GM19463 (cell line): ENCODE measurements around the gene MPO.

Experiments used
- ATAC-seq: cut with Tn5 transposase; IDR thresholded peaks from one replicate; pipeline ENCODE4 v1.9.1; 2021; ENCODE audit warnings: mild to moderate bottlenecking, moderate library complexity; ENCODE audit not compliant: unreplicated experiment

The MPO gene

GRCh38 chr17:58265902-58266875 lies 14.5 kb downstream of the MPO start:
- no peak for ATAC-seq

DNA sequence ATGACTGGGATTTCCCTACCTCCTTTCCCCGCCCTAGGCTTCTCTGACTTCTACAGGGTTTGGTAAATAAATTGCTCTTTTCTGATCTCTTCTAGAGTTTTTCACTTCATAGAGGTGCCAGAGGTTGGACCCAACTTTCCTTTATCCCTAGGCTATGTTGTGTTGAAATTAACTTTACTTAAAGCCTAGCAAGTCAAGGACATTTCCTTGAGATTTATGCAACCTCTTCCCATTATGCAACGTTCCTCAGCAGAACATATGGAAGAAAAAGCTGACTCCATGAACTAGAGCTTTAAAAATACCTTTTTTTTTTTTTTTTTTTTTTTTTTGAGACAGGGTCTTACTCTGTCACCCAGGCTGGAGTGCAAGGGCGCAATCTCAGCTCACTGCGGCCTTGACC lies 15.5 kb downstream of the MPO start:
- ATAC-seq: no peak

DNA sequence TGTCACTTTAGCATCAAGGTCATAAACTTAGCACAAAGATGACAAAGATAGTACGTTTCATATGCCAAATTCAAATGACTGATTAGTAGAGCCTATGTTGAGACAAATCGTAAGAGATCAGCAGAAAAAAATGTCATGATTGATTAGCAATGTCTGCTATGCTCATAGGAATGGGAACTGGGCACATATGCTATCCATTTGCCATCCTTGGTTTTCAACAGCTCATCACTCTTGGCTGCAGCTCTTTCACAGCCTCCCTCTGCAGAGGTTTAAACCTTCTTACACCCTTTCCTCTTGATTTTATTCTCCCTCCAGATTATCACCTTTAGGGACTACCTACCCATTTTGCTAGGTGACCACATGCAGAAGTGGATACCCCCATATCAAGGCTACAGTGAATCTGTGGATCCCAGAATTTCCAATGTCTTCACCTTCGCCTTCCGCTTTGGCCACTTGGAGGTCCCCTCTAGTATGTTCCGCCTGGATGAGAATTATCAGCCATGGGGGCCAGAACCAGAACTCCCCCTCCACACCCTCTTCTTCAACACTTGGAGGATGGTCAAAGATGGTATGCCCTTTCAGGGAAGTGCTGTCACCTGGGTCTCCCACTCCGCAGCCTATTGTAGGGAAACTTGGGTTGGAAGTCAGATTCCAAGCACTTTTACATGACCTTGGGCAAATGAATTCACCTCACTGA lies 16.2 kb downstream of the MPO start:
- no peak for ATAC-seq

DNA sequence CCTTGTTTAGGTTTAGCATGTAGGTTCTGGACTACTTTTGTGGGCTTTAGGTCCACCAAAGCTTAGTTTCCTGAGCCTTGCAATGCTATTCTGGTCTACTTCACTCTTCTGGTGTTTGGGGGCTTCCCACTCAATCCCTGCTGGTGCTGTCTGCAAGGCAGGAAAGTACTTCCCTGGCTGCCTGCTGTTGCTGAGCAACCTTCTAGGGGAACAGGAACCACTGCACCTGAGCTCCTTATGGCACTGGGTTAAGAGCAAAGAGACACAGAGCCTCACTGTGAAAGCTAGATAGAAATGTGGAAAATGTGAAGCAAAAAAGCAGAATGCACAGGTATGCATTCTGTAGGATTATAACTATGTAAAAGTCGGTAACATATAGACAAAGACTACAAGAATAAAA lies 17.0 kb downstream of the MPO start:
- ATAC-seq: no peak

GRCh38 chr17:58262149-58262548 lies 18.6 kb downstream of the MPO start:
- ATAC-seq: no peak

- no peak for ATAC-seq
Observed at GRCh38 chr17:58254803-58255202, 25.9 kb downstream of the MPO start.

DNA sequence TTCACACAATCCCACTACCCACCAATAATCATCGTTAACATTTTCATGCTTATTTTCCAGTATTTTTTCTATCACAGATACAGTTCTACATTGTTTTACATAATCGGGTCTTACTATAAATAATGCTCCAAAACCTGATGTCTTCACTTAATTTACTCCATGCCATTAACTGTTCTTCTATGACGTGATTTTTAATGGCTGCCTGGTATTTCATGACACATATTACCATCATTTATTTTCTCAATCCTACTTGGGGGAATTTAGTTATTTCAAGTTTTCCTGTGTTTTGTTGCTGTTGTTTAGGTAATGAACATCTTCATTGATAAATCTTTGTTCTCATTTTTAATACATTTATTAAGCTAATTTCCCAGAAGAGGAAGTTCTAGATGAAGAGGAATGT lies 27.7 kb downstream of the MPO start:
- ATAC-seq: no peak

DNA sequence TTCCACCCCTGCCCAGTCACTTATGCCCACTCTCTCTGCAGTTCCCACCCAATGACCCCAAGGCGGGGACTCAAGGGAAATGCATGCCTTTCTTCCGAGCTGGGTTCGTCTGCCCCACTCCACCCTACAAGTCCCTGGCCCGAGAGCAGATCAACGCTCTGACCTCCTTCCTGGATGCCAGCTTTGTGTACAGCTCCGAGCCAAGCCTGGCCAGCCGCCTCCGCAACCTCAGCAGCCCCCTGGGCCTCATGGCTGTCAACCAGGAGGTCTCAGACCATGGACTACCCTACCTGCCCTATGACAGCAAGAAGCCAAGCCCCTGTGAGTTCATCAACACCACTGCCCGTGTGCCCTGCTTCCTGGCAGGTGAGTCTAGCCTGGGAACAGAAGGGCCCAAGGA lies 28.6 kb downstream of the MPO start:
- no peak for ATAC-seq

GRCh38 chr17:58250344-58251011 lies 30.3 kb downstream of the MPO start:
- no peak for ATAC-seq

GRCh38 chr17:58249270-58250133 lies 31.2 kb downstream of the MPO start:
- ATAC-seq: no peak

GRCh38 chr17:58248955-58249269 lies 31.8 kb downstream of the MPO start:
- ATAC-seq: no peak

GRCh38 chr17:58247511-58248363 lies 33.0 kb downstream of the MPO start:
- no peak for ATAC-seq

GRCh38 chr17:58246781-58247180 lies 34.0 kb downstream of the MPO start:
- no peak for ATAC-seq

GRCh38 chr17:58246104-58246740 lies 34.5 kb downstream of the MPO start:
- no peak for ATAC-seq

GRCh38 chr17:58245428-58246103 lies 35.2 kb downstream of the MPO start:
- no peak for ATAC-seq

GRCh38 chr17:58244963-58245362 lies 35.8 kb downstream of the MPO start:
- ATAC-seq: no peak

GRCh38 chr17:58242171-58242784 lies 38.5 kb downstream of the MPO start:
- ATAC-seq: no peak

DNA sequence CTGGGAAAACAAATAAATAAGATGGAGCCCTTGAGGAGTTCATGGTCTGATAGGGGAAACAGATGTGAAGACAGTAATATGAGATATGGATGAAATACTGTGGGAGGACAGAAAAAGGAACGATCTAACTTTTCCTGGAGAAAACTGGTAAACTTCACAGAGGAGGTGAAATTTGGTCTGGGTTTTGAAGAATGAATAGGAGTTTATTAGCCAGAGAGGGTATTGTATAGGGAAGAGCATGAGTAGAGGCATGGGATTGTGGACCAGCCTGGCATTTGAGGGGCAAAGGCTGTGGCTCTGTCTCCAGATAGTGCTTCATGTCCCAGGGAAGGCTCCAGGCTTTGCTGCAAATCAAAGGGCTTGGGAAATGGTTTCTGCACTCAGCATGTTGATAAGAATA lies 40.7 kb downstream of the MPO start:
- no peak for ATAC-seq
